Lower leg skin (tissue), 3 donors: Measurements from ENCODE around the gene CPPED1.

Source experiments
- CTCF ChIP-seq, 3 donors: fragments of 450-650 bp; IDR thresholded peaks; one replicate each; pipeline ENCODE4 v1.5.1; 2016; ENCODE audit warnings: antibody characterized with exemption in 3 of 3, mild to moderate bottlenecking in 3 of 3, moderate library complexity in 2 of 3
- POLR2A ChIP-seq, 2 donors: fragments of 450-650 bp; IDR thresholded peaks; one replicate each; pipeline ENCODE4 v1.6.1; 2016 to 2017; ENCODE audit warnings: antibody characterized with exemption in 2 of 2, mild to moderate bottlenecking in 1 of 2, moderate library complexity in 1 of 2

- TF ChIP-seq CTCF (IDR thresholded peaks at IDR 0.05) (no peak), POLR2A (IDR thresholded peaks at IDR 0.05) (no peak)
Observed at GRCh38 chr16:12706628-12707027, 97.1 kb downstream of the CPPED1 start.
